Glutamatergic neuron (in vitro differentiated cells): ENCODE measurements around the gene SUSD6. TPM values are rescaled to one million over a fixed set of nuclear protein-coding genes. Genes with fewer than 3 reads are reported as not detected.

Experiments
- DNase-seq: peaks from one replicate; pipeline ENCODE4 v3.0.0; 2022
- H3K27ac Mint-ChIP-seq: one replicate; pipeline ENCODE4 v1.8.0; 2020; ENCODE audit warnings: mild to moderate bottlenecking, mixed read lengths, inconsistent platforms; ENCODE audit not compliant: unreplicated experiment
- H3K27me3 Mint-ChIP-seq: one replicate; pipeline ENCODE4 v1.8.0; 2020; ENCODE audit warnings: mild to moderate bottlenecking, moderate library complexity, mixed read lengths, inconsistent platforms; ENCODE audit not compliant: unreplicated experiment
- H3K36me3 Mint-ChIP-seq: one replicate; pipeline ENCODE4 v1.8.0; 2020; ENCODE audit warnings: mild to moderate bottlenecking, mixed read lengths, inconsistent platforms; ENCODE audit not compliant: unreplicated experiment
- H3K4me1 Mint-ChIP-seq: one replicate; pipeline ENCODE4 v1.8.0; 2020; ENCODE audit warnings: mild to moderate bottlenecking, low read depth, mixed read lengths, inconsistent platforms; ENCODE audit not compliant: unreplicated experiment
- H3K4me3 Mint-ChIP-seq: one replicate; pipeline ENCODE4 v1.8.0; 2020; ENCODE audit warnings: mild to moderate bottlenecking, mixed read lengths, inconsistent platforms; ENCODE audit not compliant: unreplicated experiment
- H3K9me3 Mint-ChIP-seq: one replicate; pipeline ENCODE4 v1.8.0; 2020; ENCODE audit warnings: mild to moderate bottlenecking, moderate library complexity, mixed read lengths, inconsistent platforms; ENCODE audit not compliant: unreplicated experiment
- total RNA-seq: library from RNA; stranded (reverse); fragmentation: NEBNext Ultra II Directional; extraction: Animal tissue kit (Norgen Biotek cat#: 25700); gene quantifications from one replicate; pipeline ENCODE4 v1.2.1, GENCODE V29; 2021; ENCODE audit not compliant: unreplicated experiment
- TF ChIP-seq, protein P1 (sequence below): fragments of 200-600 bp; sonication (generic); IDR thresholded peaks from one replicate; pipeline ENCODE4 v1.5.0; 2021; ENCODE audit not compliant: partially characterized antibody, unreplicated experiment

Gene SUSD6
- total RNA-seq, 1 donor from 2014 or later = 106 TPM

GRCh38 chr14:69570836-69571330 is 40.5 kb upstream of the SUSD6 start:
- no peak for DNase-seq
- H3K4me1 Mint-ChIP-seq = peaks cover 13% of the 10 kb centered on the region
- H3K9me3 Mint-ChIP-seq = peaks cover 11% of the 10 kb centered on the region
- TF ChIP-seq, protein P1, sequence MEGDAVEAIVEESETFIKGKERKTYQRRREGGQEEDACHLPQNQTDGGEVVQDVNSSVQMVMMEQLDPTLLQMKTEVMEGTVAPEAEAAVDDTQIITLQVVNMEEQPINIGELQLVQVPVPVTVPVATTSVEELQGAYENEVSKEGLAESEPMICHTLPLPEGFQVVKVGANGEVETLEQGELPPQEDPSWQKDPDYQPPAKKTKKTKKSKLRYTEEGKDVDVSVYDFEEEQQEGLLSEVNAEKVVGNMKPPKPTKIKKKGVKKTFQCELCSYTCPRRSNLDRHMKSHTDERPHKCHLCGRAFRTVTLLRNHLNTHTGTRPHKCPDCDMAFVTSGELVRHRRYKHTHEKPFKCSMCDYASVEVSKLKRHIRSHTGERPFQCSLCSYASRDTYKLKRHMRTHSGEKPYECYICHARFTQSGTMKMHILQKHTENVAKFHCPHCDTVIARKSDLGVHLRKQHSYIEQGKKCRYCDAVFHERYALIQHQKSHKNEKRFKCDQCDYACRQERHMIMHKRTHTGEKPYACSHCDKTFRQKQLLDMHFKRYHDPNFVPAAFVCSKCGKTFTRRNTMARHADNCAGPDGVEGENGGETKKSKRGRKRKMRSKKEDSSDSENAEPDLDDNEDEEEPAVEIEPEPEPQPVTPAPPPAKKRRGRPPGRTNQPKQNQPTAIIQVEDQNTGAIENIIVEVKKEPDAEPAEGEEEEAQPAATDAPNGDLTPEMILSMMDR = no peak
- no peak overlapping the region for H3K27ac Mint-ChIP-seq
- H3K27me3 Mint-ChIP-seq = peaks cover 8% of the 10 kb centered on the region
- peak overlapping the region; percentile 42 for H3K4me3 Mint-ChIP-seq
- peaks cover 20% of the 10 kb centered on the region for H3K36me3 Mint-ChIP-seq

DNA sequence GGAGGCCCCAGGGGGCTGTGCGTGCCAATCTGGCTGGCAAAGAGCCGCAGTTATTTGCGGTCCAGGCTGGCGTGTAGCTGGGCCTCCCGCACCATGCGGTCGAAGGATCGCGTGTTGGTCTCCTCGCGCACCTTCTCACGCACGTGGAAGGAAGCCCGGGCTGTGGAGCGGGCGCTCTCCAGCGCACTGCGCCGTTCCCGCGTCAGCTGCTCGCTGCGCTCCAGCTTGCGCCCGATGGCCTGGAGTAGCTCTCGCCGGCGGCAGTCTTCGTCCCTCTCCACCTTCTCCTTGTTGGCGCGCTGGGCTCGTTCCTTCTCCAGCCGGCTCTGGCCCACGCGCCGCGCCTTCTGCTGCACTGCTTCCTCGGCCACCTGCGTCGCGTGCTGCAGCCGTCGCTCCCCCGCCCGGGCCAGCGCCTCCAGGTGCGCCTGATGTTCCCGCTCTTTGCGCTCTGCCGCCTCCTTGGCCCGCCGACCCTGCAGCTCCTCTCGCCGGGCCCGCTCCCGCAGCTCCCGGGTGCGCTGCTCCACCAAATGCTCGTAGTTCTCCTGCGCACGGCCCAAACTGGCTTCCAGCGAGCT is 39.9 kb upstream of the SUSD6 start:
- peaks cover 14% of the 10 kb centered on the region for H3K9me3 Mint-ChIP-seq
- H3K36me3 Mint-ChIP-seq = peaks cover 24% of the 10 kb centered on the region
- H3K4me3 Mint-ChIP-seq = peak overlapping the region; percentile 15
- peaks cover 14% of the 10 kb centered on the region for H3K27me3 Mint-ChIP-seq
- DNase-seq = no peak
- H3K4me1 Mint-ChIP-seq = peaks cover 13% of the 10 kb centered on the region
- TF ChIP-seq, protein P1 = no peak
- H3K27ac Mint-ChIP-seq = no peak overlapping the region

DNA sequence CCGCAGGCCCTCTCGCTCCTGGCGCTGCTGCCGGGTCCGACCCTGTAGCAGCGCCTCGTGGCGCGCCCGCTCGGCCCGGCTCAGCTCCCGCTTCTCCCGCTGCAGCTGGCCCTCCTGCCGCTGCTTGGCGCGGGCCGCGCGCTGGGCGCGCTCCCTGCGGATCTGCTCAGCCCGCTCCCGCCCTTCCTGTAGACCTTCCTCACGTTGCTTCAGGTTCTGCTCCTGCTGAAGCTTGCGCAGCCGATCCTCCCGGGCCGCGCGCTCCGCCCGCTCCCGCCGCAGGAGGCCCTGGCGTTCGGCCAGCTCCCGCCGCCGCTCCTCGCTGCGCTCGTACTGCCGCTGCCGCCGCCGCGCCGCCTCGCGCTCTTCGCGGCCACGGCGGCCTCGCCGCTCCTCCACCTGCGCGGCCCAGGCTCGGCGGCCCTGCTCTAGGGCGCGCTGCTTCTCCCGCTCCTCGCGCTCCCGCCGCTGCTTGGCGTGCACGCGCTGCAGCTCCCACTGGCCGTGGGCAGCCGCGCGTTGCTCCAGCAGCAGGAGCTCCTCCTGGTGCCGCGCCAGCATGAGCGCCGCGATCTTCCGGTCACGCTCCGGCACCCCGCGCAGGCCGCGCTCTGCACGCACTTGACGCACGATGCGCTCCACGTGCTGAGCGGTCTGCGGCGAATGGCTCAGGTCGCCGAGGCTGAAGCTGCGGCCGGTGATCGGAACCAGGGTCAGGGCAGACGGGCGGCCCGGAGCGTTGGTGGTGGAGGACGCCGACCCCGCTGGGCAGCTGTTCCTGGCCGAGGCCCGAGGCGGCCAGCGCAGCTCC is 39.2 kb upstream of the SUSD6 start:
- TF ChIP-seq, protein P1 = no peak
- peak; percentile 64 for DNase-seq
- Mint-ChIP-seq H3K9me3 (peaks cover 14% of the 10 kb centered on the region), H3K36me3 (peaks cover 22% of the 10 kb centered on the region), H3K4me3 (peak overlapping the region; percentile 42), H3K27ac (no peak overlapping the region), H3K4me1 (peaks cover 13% of the 10 kb centered on the region), H3K27me3 (peaks cover 14% of the 10 kb centered on the region)

- Mint-ChIP-seq H3K9me3 (peaks cover 14% of the 10 kb centered on the region), H3K4me3 (no peak overlapping the region), H3K4me1 (peaks cover 13% of the 10 kb centered on the region), H3K36me3 (peaks cover 16% of the 10 kb centered on the region), H3K27me3 (peaks cover 14% of the 10 kb centered on the region), H3K27ac (no peak overlapping the region)
- TF ChIP-seq, protein P1 = no peak
- DNase-seq = no peak
These were observed 38.6 kb upstream of the SUSD6 start for GRCh38 chr14:69572841-69573135.
